ENCODE data around the gene KPRP.

GRCh38 chr1:152725261-152725660 lies 32.6 kb upstream of the KPRP start:
- no peak for TF ChIP-seq EZH2 (IDR thresholded peaks at IDR 0.05; ENCODE audit: insufficient read depth, poor library complexity, severe bottlenecking)
- TF ChIP-seq EZH2phosphoT487 (IDR thresholded peaks at IDR 0.05; ENCODE audit: insufficient read depth, low read depth) = no peak
